ENCODE data around the gene IPCEF1.
"Not testable (repeated sequence)": the region's sequence is repeated elsewhere in the genome, so short reads cannot be mapped to it uniquely, and the experiment has no call there.

The IPCEF1 gene

GRCh38 chr6:154341336-154341735, 15.3 kb downstream of the IPCEF1 start (continued):
- no peak for TF ChIP-seq CREB5 (CRISPR knock-in tag; IDR thresholded peaks at IDR 0.05; ENCODE audit: low read depth)

- no peak for ATAC-seq
These were observed 19.1 kb downstream of the IPCEF1 start for GRCh38 chr6:154337406-154338005.

GRCh38 chr6:154334147-154334546, 22.5 kb downstream of the IPCEF1 start:
- not testable (repeated sequence) for ATAC-seq

More at GRCh38 chr6:154337406-154338005, 19.1 kb downstream of the IPCEF1 start:
- TF ChIP-seq OSR1 (CRISPR knock-in tag; IDR thresholded peaks at IDR 0.05) (no peak), ZFP30 (CRISPR knock-in tag; IDR thresholded peaks at IDR 0.05) (no peak), ISL1 (CRISPR knock-in tag; IDR thresholded peaks at IDR 0.05) (no peak), ESRRG (CRISPR knock-in tag; IDR thresholded peaks at IDR 0.05) (no peak), CSRNP3 (CRISPR knock-in tag; IDR thresholded peaks at IDR 0.05) (no peak), PPARA (CRISPR knock-in tag; IDR thresholded peaks at IDR 0.05; ENCODE audit: borderline replicate concordance) (no peak), GLIS3 (CRISPR knock-in tag; IDR thresholded peaks at IDR 0.05) (no peak), ARNTL (CRISPR knock-in tag; IDR thresholded peaks at IDR 0.05; ENCODE audit: borderline replicate concordance, low read depth) (no peak), CREB5 (CRISPR knock-in tag; IDR thresholded peaks at IDR 0.05; ENCODE audit: low read depth) (no peak), CSDC2 (CRISPR knock-in tag; IDR thresholded peaks at IDR 0.05) (no peak), TSHZ2 (CRISPR knock-in tag; IDR thresholded peaks at IDR 0.05) (no peak), POU6F1 (CRISPR knock-in tag; IDR thresholded peaks at IDR 0.05; ENCODE audit: borderline replicate concordance, low read depth) (no peak), ZC3H10 (CRISPR knock-in tag; IDR thresholded peaks at IDR 0.05) (no peak), TOX (CRISPR knock-in tag; IDR thresholded peaks at IDR 0.05; ENCODE audit: borderline replicate concordance) (no peak)

GRCh38 chr6:154331750-154332149, 24.9 kb downstream of the IPCEF1 start:
- no peak for ATAC-seq

More at GRCh38 chr6:154331750-154332149, 24.9 kb downstream of the IPCEF1 start:
- TF ChIP-seq PPARA (CRISPR knock-in tag; IDR thresholded peaks at IDR 0.05; ENCODE audit: borderline replicate concordance) (no peak), GLIS3 (CRISPR knock-in tag; IDR thresholded peaks at IDR 0.05) (no peak), ZNF565 (CRISPR knock-in tag; conservative IDR thresholded peaks at IDR 0.05; ENCODE audit: low read depth) (no peak), ARNTL (CRISPR knock-in tag; IDR thresholded peaks at IDR 0.05; ENCODE audit: borderline replicate concordance, low read depth) (no peak), CSRNP3 (CRISPR knock-in tag; IDR thresholded peaks at IDR 0.05) (no peak), BACH2 (CRISPR knock-in tag; IDR thresholded peaks at IDR 0.05; ENCODE audit: borderline replicate concordance) (no peak), TSHZ2 (CRISPR knock-in tag; IDR thresholded peaks at IDR 0.05) (no peak), ZFP3 (CRISPR knock-in tag; IDR thresholded peaks at IDR 0.05) (no peak), CREB5 (CRISPR knock-in tag; IDR thresholded peaks at IDR 0.05; ENCODE audit: low read depth) (no peak)
